Caco-2 (cell line): ENCODE results near the gene PLCH1. TPM values are rescaled to one million over a fixed set of nuclear protein-coding genes. Genes with fewer than 3 reads are reported as not detected.
A peak's percentile ranks its signal among the peaks of the same experiment; 100 is the strongest.

Source experiments
- BruUV-seq: library from RNA; stranded (reverse); fragments of 400-500 nt; replicated peaks from 2 replicates; lab custom pipeline; 2021; lab: Mats Ljungman, UMichigan
- CTCF ChIA-PET: fragments of 300-600 bp; sonication (Branson Sonifier 250); formaldehyde crosslinking; loops from one replicate; lab custom pipeline; 2022; ENCODE audit warnings: antibody characterized with exemption; lab: Charles Lee
- POLR2A ChIA-PET: fragments of 300-600 bp; sonication (Branson Sonifier 250); formaldehyde crosslinking; loops from one replicate; lab custom pipeline; 2022; ENCODE audit warnings: antibody characterized with exemption; lab: Charles Lee
- DNase-seq, 2 experiments: peaks; one replicate each; pipeline versions ENCODE4 v3.0.0 to v3.0.0-alpha.2; 2020 to 2022
- H3K27me3 ChIP-seq: replicated peaks from 2 replicates; pipeline ENCODE4 v1.6.0; 2011; ENCODE audit warnings: low read length; ENCODE audit not compliant: control insufficient read depth, insufficient read depth
- H3K36me3 ChIP-seq: 2 replicates; pipeline ENCODE4 v1.5.1; 2011; ENCODE audit warnings: low read length; ENCODE audit not compliant: control insufficient read depth, insufficient read depth
- H3K4me1 ChIP-seq: fragments of 250-450 bp; sonication (Bioruptor Pico); 2 replicates; pipeline ENCODE4 v1.5.1; 2020; ENCODE audit warnings: mild to moderate bottlenecking
- H3K4me3 ChIP-seq: 2 replicates; pipeline ENCODE4 v1.5.1; 2011; ENCODE audit warnings: low read depth, mild to moderate bottlenecking, control low read depth, low read length
- H3K9me3 ChIP-seq: fragments of 250-450 bp; sonication (Bioruptor Pico); 2 replicates; pipeline ENCODE4 v1.5.1; 2020; ENCODE audit warnings: mild to moderate bottlenecking, moderate library complexity
- H3K27ac Mint-ChIP-seq: one replicate; pipeline ENCODE4 v1.8.0; 2022; ENCODE audit warnings: mixed read lengths; ENCODE audit not compliant: unreplicated experiment
- H3K27me3 Mint-ChIP-seq: one replicate; pipeline ENCODE4 v1.8.0; 2022; ENCODE audit warnings: mixed read lengths; ENCODE audit not compliant: insufficient read depth, unreplicated experiment
- H3K36me3 Mint-ChIP-seq: one replicate; pipeline ENCODE4 v1.8.0; 2022; ENCODE audit warnings: mild to moderate bottlenecking, mixed read lengths; ENCODE audit not compliant: insufficient read depth, unreplicated experiment
- H3K4me1 Mint-ChIP-seq: one replicate; pipeline ENCODE4 v1.8.0; 2022; ENCODE audit warnings: low read depth, mixed read lengths; ENCODE audit not compliant: unreplicated experiment
- H3K4me3 Mint-ChIP-seq: one replicate; pipeline ENCODE4 v1.8.0; 2022; ENCODE audit warnings: mild to moderate bottlenecking, moderate library complexity, mixed read lengths; ENCODE audit not compliant: unreplicated experiment
- H3K9me3 Mint-ChIP-seq: one replicate; pipeline ENCODE4 v1.8.0; 2022; ENCODE audit warnings: mixed read lengths; ENCODE audit not compliant: unreplicated experiment
- intact Hi-C: fragments of 100-400 bp; cut with micrococcal nuclease; formaldehyde crosslinking; loops from one replicate; pipeline ENCODE4 v1.10.0; 2022; ENCODE audit not compliant: unreplicated experiment
- total RNA-seq: library from RNA; stranded (reverse); gene quantifications from 2 replicates; pipeline ENCODE4 v1.2.3, GENCODE V29; 2022
- TF ChIP-seq, protein P1 (sequence below), 2 experiments: fragments of 200-600 bp in 1 of 2; IDR thresholded peaks; 1 replicate in 1 of 2; 2 replicates in 1 of 2; pipeline versions ENCODE4 v1.5.1 to v1.8.0; 2011 to 2022; ENCODE audit warnings: antibody characterized with exemption in 1 of 2, control low read depth in 1 of 2, inconsistent platforms in 1 of 2, low read depth in 1 of 2, low read length in 1 of 2, mild to moderate bottlenecking in 1 of 2, moderate library complexity in 1 of 2; ENCODE audit not compliant: insufficient read depth in 1 of 2, severe bottlenecking in 1 of 2, unreplicated experiment in 1 of 2

Gene PLCH1
- total RNA-seq, 1 experiment from 2014 or later, result 3.1 TPM

DNA sequence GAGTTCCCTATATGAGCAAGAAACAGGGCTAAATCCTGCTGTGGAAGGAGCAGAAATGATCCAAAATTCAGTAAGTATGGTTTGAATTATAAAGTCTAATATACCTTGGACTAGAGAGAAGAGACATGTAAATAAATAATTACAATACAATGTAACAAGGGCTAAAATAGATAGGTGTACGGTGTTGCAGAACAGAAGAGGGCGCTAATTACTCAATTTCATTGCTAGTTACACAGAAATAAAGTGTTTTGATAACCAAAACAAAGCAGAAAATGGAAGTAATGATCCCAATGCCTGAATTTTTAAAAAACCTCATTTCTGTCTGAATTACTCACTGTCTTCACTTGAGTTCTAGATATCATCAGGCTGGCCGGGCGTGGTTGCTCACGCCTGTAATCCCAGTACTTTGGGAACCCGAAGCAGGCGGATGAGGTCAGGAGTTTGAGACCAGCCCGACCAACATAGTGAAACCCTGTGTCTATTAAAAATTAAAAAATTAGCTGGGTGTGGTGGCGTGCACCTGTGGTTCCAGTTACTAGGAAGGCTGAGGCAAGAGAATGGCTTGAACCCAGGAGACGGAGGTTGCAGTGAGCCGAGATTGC is 8.3 kb upstream of the PLCH1 start:
- H3K27me3 ChIP-seq, result no peaks in the 10 kb centered on the region
- DNase-seq, result peak in 1 of 2 experiments; percentile 24
- no peak overlapping the region for H3K4me3 Mint-ChIP-seq
- peaks cover 14% of the 10 kb centered on the region for H3K4me1 Mint-ChIP-seq
- ChIA-PET CTCF (no interaction called here), POLR2A (no interaction called here)
- BruUV-seq, result no TSS peak
- no peaks in the 10 kb centered on the region for H3K36me3 Mint-ChIP-seq
- no peaks in the 10 kb centered on the region for H3K27me3 Mint-ChIP-seq
- H3K27ac Mint-ChIP-seq, result no peak overlapping the region
- peaks cover 11% of the 10 kb centered on the region for H3K4me1 ChIP-seq
- intact Hi-C loops, result loop anchor here (2.0 to 5.0 kb wide), 2 partner anchors 102 to 244 kb away; partner anchors contain the start of gene SLC33A1
- H3K36me3 ChIP-seq, result no peaks in the 10 kb centered on the region
- H3K4me3 ChIP-seq, result no peak overlapping the region
- TF ChIP-seq, protein P1, sequence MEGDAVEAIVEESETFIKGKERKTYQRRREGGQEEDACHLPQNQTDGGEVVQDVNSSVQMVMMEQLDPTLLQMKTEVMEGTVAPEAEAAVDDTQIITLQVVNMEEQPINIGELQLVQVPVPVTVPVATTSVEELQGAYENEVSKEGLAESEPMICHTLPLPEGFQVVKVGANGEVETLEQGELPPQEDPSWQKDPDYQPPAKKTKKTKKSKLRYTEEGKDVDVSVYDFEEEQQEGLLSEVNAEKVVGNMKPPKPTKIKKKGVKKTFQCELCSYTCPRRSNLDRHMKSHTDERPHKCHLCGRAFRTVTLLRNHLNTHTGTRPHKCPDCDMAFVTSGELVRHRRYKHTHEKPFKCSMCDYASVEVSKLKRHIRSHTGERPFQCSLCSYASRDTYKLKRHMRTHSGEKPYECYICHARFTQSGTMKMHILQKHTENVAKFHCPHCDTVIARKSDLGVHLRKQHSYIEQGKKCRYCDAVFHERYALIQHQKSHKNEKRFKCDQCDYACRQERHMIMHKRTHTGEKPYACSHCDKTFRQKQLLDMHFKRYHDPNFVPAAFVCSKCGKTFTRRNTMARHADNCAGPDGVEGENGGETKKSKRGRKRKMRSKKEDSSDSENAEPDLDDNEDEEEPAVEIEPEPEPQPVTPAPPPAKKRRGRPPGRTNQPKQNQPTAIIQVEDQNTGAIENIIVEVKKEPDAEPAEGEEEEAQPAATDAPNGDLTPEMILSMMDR (IDR thresholded peaks at IDR 0.05; ENCODE audit: insufficient read depth in 1 of 2, low read depth in 1 of 2, low read length in 1 of 2, severe bottlenecking in 1 of 2, unreplicated experiment in 1 of 2), result peak; percentile 24 to 35
- H3K9me3 Mint-ChIP-seq, result no peaks in the 10 kb centered on the region
- no peaks in the 10 kb centered on the region for H3K9me3 ChIP-seq

DNA sequence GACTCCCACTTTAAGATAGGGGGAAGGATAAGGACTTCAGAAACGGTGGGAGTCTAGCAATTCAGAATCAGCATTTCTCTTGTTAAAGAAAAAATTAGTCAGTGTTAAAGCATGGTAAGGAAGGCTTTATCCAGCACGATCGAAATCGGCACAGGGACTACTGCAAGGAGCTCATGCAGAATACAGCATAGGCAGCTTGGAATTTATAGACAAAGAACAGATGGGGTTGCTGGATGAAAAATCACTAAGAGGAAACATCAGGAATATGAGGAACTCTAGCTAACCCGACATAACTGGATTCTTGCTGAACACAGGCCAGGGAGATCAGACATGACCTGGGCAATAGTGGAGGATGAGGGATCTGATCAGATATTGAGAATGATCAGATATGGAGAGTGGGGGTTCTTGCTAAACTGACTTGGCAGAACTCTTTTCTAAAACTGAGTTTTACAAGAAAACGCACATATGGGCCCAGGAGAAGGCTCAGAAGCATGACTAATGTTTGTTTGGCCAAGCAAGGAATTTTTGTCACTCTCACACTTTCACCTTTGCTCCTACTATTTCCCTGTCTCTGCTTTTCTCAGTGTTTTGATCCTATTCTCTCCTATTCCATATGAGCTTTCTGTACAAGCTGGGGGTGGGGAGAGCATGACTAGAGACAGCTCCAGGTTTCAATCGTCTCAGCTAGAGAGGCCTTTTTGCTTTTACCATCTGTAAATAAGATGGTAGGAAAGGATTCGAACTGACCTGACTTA is 3.9 kb upstream of the PLCH1 start:
- Mint-ChIP-seq H3K27ac (peak overlapping the region; percentile 57), H3K4me3 (peak overlapping the region; percentile 42), H3K9me3 (no peaks in the 10 kb centered on the region), H3K36me3 (peaks cover 5% of the 10 kb centered on the region), H3K27me3 (no peaks in the 10 kb centered on the region), H3K4me1 (peaks cover 31% of the 10 kb centered on the region)
- ChIA-PET POLR2A (interaction anchor here (1.0 to 1.3 kb wide), 2 partner anchors 58 to 121 kb away, joined by 3 to 4 read pairs; partner anchors contain the start of gene GMPS), CTCF (interaction anchor here (1.2 to 2.0 kb wide), 2 partner anchors 57 to 121 kb away, joined by 3 to 7 read pairs; partner anchors contain the start of gene C3orf33)
- no TSS peak for BruUV-seq
- Histone ChIP-seq H3K9me3 (no peaks in the 10 kb centered on the region), H3K4me1 (peaks cover 25% of the 10 kb centered on the region), H3K4me3 (no peak overlapping the region), H3K36me3 (no peaks in the 10 kb centered on the region), H3K27me3 (no peaks in the 10 kb centered on the region)
- TF ChIP-seq, protein P1 (IDR thresholded peaks at IDR 0.05; ENCODE audit: insufficient read depth in 1 of 2, low read depth in 1 of 2, low read length in 1 of 2, severe bottlenecking in 1 of 2, unreplicated experiment in 1 of 2), result no peak
- peak; percentile 46 to 48 for DNase-seq
- intact Hi-C loops, result loop anchor here (2.0 kb wide), 1 partner anchor 56 kb away; no protein-coding TSS in a partner anchor

DNA sequence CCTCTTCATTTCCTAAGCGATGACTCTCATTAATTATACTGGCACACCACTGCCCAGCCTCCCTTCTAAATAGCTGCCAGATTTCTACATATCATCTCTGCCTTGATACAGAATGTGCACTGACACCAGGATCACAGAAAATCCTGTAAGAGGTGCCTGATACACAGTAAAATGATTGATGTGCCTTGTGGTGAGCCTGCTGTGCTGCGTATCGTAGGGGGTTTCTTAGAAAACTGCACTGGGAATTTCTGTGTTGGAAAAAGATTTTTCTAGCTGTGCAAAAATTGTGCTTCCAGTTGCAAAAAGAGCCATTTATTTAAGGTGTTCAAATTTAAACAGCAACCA is 3.0 kb upstream of the PLCH1 start:
- no TSS peak for BruUV-seq

More for the DNA sequence above, 3.0 kb upstream of the PLCH1 start:
- intact Hi-C loops, result loop anchor here (2.0 kb wide), 1 partner anchor 57 kb away; no protein-coding TSS in a partner anchor
- ChIA-PET CTCF (interaction anchor here (2.0 kb wide), 1 partner anchor 58 kb away, joined by 7 read pairs; the partner anchor contains the start of gene C3orf33), POLR2A (no interaction called here)
- no peak overlapping the region for H3K4me3 ChIP-seq
- peaks cover 5% of the 10 kb centered on the region for H3K36me3 Mint-ChIP-seq
- H3K9me3 Mint-ChIP-seq, result no peaks in the 10 kb centered on the region
- H3K27me3 ChIP-seq, result no peaks in the 10 kb centered on the region
- TF ChIP-seq, protein P1 (IDR thresholded peaks at IDR 0.05; ENCODE audit: insufficient read depth in 1 of 2, low read depth in 1 of 2, low read length in 1 of 2, severe bottlenecking in 1 of 2, unreplicated experiment in 1 of 2), result no peak
- H3K4me1 ChIP-seq, result peaks cover 26% of the 10 kb centered on the region
- H3K4me3 Mint-ChIP-seq, result peak overlapping the region; percentile 42
- H3K36me3 ChIP-seq, result no peaks in the 10 kb centered on the region
- H3K4me1 Mint-ChIP-seq, result peaks cover 31% of the 10 kb centered on the region
- no peaks in the 10 kb centered on the region for H3K9me3 ChIP-seq
- peak overlapping the region; percentile 57 for H3K27ac Mint-ChIP-seq
- DNase-seq, result no peak
- H3K27me3 Mint-ChIP-seq, result no peaks in the 10 kb centered on the region
